Neural cell (in vitro differentiated cells): ENCODE results near the gene CAVIN3.

ENCODE experiments used
- EZH2 ChIP-seq: fragments of 200-600, 300-800 bp; shearing (Covaris generic), sonication (generic); IDR thresholded peaks from 2 replicates; pipeline ENCODE4 v1.6.1; 2014; ENCODE audit warnings: antibody characterized with exemption, low read length, borderline replicate concordance, mild to moderate bottlenecking; ENCODE audit not compliant: insufficient read depth, poor library complexity, severe bottlenecking
- POLR2AphosphoS5 ChIP-seq: IDR thresholded peaks from 2 replicates; pipeline ENCODE4 v1.6.1; 2012
- RAD21 ChIP-seq: fragments of 450-650 bp; conservative IDR thresholded peaks from 2 replicates; pipeline ENCODE4 v1.6.1; 2014; ENCODE audit warnings: antibody characterized with exemption, mild to moderate bottlenecking, moderate library complexity
- SMC3 ChIP-seq: fragments of 450-650 bp; conservative IDR thresholded peaks from 2 replicates; pipeline ENCODE4 v1.6.1; 2014; ENCODE audit warnings: antibody characterized with exemption, mild to moderate bottlenecking, moderate library complexity; ENCODE audit not compliant: poor library complexity
- TF ChIP-seq, protein P1 (sequence below): fragments of 450-650 bp; IDR thresholded peaks from 2 replicates; pipeline ENCODE4 v1.5.1; 2014; ENCODE audit warnings: antibody characterized with exemption, mild to moderate bottlenecking, moderate library complexity; ENCODE audit not compliant: poor library complexity, severe bottlenecking

DNA sequence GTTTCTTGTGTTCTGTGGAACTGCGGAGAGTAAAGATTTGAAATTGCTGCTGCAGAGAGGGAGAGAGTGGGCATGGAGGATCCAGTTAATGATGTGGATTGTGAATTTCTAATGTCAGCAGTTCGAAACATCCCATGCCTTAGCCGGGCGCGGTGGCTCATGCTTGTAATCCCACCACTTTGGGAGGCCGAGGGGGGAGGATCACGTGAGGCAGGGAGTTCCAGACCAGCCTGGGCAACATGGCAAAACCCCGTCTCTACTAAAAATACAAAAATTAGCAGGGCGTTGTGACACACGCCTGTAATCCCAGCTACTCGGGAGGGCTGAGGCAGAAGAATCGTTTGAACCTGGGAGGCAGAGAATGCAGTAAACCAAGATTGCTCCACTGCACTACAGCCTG, 1.1 kb upstream of the CAVIN3 start:
- no peak for TF ChIP-seq RAD21
- no peak for TF ChIP-seq EZH2
- TF ChIP-seq, protein P1, sequence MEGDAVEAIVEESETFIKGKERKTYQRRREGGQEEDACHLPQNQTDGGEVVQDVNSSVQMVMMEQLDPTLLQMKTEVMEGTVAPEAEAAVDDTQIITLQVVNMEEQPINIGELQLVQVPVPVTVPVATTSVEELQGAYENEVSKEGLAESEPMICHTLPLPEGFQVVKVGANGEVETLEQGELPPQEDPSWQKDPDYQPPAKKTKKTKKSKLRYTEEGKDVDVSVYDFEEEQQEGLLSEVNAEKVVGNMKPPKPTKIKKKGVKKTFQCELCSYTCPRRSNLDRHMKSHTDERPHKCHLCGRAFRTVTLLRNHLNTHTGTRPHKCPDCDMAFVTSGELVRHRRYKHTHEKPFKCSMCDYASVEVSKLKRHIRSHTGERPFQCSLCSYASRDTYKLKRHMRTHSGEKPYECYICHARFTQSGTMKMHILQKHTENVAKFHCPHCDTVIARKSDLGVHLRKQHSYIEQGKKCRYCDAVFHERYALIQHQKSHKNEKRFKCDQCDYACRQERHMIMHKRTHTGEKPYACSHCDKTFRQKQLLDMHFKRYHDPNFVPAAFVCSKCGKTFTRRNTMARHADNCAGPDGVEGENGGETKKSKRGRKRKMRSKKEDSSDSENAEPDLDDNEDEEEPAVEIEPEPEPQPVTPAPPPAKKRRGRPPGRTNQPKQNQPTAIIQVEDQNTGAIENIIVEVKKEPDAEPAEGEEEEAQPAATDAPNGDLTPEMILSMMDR, result no peak
- no peak for TF ChIP-seq SMC3
- TF ChIP-seq POLR2AphosphoS5, result no peak
